Lower lobe of right lung (tissue), 2 donors: ENCODE measurements around the gene URGCP. TPM values are rescaled to one million over a fixed set of nuclear protein-coding genes. Genes with fewer than 3 reads are reported as not detected.

Experiments
- ATAC-seq, 2 donors: fragments of 200-7000 bp; cut with Tn5 transposase; one replicate each; pipeline ENCODE4 v1.9.1; 2020 to 2022; ENCODE audit warnings: mild to moderate bottlenecking in 2 of 2, moderate library complexity in 2 of 2
- DNase-seq: peaks from one replicate; pipeline ENCODE4 v3.0.0-alpha.2; 2020
- H3K27ac ChIP-seq: fragments of 200-600 bp; one replicate; pipeline ENCODE4 v1.8.0; 2022
- H3K27me3 ChIP-seq: fragments of 200-600 bp; one replicate; pipeline ENCODE4 v1.8.0; 2022; ENCODE audit warnings: low read depth
- H3K36me3 ChIP-seq: fragments of 200-600 bp; one replicate; pipeline ENCODE4 v1.8.0; 2022; ENCODE audit warnings: mild to moderate bottlenecking
- H3K4me1 ChIP-seq: fragments of 200-600 bp; one replicate; pipeline ENCODE4 v1.8.0; 2022
- H3K4me3 ChIP-seq: fragments of 200-600 bp; one replicate; pipeline ENCODE4 v1.8.0; 2022; ENCODE audit warnings: mild to moderate bottlenecking
- H3K9me3 ChIP-seq: fragments of 200-600 bp; one replicate; pipeline ENCODE4 v1.8.0; 2022
- intact Hi-C: fragments of 100-400 bp; cut with DNase I; formaldehyde crosslinking; loops from one replicate; pipeline ENCODE4 v1.11.0; 2022
- total RNA-seq: library from RNA; stranded (reverse); fragmentation: NEBNext Ultra II Directional; extraction: Animal tissue kit (Norgen Biotek cat#: 25700); gene quantifications from one replicate; pipeline ENCODE4 v1.2.1, GENCODE V29; 2021
- TF ChIP-seq, protein P1 (sequence below): fragments of 200-600 bp; IDR thresholded peaks from one replicate; pipeline ENCODE4 v1.8.0; 2022; ENCODE audit warnings: antibody characterized with exemption, mild to moderate bottlenecking
- donor health status: DM: no; HTN: yes; CAD: no; lungs with severe emphysema.

URGCP gene
- total RNA-seq, 1 donor from 2014 or later, result 26.1 TPM

DNA sequence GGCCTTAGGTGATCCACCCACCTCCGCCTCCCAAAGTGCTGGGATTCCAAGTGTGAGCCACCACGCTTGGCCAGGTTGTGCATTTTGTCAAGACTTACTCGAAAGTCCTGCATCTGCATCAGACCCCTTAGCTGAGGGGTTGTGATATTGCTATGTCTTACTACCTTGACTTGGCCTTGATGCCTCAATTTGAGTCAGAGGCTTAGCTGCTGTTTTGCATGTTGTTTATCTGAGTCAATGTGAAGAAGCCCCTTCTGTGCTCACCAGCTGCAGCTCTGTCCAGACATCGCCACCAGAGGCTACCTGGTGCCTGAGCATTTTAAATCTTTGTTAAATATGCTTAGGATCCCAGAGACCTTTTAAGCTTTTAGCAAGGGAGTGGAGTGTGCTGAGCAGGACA lies 37.9 kb upstream of the URGCP start:
- intact Hi-C loops, result no loop called here
- DNase-seq (no peak), ATAC-seq (no peak)
- TF ChIP-seq, protein P1, sequence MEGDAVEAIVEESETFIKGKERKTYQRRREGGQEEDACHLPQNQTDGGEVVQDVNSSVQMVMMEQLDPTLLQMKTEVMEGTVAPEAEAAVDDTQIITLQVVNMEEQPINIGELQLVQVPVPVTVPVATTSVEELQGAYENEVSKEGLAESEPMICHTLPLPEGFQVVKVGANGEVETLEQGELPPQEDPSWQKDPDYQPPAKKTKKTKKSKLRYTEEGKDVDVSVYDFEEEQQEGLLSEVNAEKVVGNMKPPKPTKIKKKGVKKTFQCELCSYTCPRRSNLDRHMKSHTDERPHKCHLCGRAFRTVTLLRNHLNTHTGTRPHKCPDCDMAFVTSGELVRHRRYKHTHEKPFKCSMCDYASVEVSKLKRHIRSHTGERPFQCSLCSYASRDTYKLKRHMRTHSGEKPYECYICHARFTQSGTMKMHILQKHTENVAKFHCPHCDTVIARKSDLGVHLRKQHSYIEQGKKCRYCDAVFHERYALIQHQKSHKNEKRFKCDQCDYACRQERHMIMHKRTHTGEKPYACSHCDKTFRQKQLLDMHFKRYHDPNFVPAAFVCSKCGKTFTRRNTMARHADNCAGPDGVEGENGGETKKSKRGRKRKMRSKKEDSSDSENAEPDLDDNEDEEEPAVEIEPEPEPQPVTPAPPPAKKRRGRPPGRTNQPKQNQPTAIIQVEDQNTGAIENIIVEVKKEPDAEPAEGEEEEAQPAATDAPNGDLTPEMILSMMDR, result no peak
- Histone ChIP-seq H3K27me3 (no peaks in the 10 kb centered on the region), H3K9me3 (no peaks in the 10 kb centered on the region), H3K4me3 (no peak overlapping the region), H3K4me1 (no peaks in the 10 kb centered on the region), H3K27ac (no peak overlapping the region), H3K36me3 (peaks cover 20% of the 10 kb centered on the region)

DNA sequence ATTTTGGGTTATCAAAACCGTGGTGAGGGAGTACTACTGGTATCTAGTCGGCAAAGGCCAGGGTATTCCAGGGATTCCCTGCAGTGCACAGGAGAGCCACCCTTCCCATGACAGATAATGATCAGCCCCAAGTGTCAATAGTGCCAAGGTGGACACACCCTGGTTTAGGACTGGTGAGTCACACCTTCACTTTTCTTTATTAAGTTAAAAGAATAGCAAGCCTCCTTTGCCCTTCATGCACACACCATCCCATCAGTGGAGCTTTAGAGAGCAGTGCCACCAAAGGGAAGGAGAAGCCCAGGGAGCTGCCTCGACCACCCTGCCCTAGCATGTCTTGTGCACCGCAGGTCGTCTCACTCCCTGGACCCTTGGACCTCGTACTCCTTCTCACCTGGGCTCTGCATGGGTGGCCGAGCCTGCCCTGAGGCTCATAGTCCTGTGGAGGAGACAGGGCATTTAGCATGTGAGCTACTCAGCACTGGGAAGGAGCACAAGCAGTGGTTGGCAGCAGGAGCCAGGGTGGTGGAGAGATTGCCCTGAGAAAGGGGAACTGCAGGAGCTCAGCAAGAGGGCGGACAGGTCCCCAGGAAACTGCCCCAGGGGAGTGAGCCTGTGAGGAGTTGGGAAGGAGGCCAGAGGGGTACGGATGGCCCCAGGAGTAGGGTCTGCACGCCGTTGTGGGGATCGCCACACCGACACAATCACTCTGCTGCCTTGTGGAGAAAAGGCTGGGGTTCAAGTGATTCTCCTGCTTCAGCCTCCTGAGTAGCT lies 37.2 kb upstream of the URGCP start:
- H3K27ac ChIP-seq, result no peak overlapping the region
- TF ChIP-seq, protein P1, result no peak
- H3K36me3 ChIP-seq, result peaks cover 13% of the 10 kb centered on the region
- no peak overlapping the region for H3K4me3 ChIP-seq
- no peak for DNase-seq
- intact Hi-C loops, result no loop called here
- no peaks in the 10 kb centered on the region for H3K4me1 ChIP-seq
- H3K27me3 ChIP-seq, result no peaks in the 10 kb centered on the region
- no peaks in the 10 kb centered on the region for H3K9me3 ChIP-seq
- peak in 1 of 2 donors; percentile 20 for ATAC-seq

DNA sequence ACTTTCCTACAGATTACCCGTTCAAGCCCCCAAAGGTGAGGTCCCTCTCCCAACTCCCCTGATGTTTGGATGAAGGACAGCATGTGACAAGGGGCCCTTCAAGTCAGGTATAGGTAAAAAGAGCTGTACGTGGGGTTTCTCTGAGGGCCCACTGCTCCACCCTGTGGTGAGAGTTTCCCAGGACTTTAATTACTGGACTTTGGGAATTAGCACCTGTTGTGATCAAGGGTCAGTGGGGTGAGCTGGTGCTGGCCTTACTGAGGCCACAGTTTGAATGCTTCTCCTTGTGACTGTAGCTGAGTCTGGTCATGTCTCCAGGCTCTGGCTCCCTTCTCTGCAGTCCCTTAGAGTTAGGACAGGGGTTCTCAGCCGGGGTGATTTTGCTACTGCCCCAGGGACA lies 36.6 kb upstream of the URGCP start:
- no peak overlapping the region for H3K4me3 ChIP-seq
- intact Hi-C loops, result no loop called here

DNA sequence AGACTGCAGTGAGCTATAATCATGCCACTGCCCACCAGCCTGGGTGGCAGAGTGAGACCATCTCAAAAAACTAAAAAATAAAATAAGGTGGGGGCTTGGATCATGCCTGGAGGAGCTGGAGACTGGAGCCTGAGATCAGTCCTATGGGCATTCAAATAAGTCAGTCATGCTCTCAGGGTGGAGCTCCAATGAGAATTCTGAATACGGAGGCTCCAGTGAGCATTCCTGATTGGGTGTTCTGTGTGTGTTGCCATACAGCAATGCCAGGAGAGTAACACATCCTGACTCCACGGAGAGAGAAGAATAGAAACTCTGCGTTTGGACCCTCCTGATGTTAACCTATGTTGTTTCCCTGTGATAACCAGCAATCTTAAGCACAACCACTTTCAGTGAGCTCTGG lies 35.9 kb upstream of the URGCP start:
- TF ChIP-seq, protein P1, result no peak
- intact Hi-C loops, result no loop called here
- no peaks in the 10 kb centered on the region for H3K27me3 ChIP-seq
- H3K27ac ChIP-seq, result no peak overlapping the region
- no peak overlapping the region for H3K4me3 ChIP-seq
- peaks cover 7% of the 10 kb centered on the region for H3K4me1 ChIP-seq
- no peaks in the 10 kb centered on the region for H3K9me3 ChIP-seq
- no peak for DNase-seq
- H3K36me3 ChIP-seq, result peaks cover 8% of the 10 kb centered on the region
- ATAC-seq, result no peak

More for the DNA sequence above, 36.6 kb upstream of the URGCP start:
- TF ChIP-seq, protein P1, result no peak
- no peak overlapping the region for H3K27ac ChIP-seq
- ATAC-seq (no peak), DNase-seq (no peak)
- H3K27me3 ChIP-seq, result no peaks in the 10 kb centered on the region
- no peaks in the 10 kb centered on the region for H3K9me3 ChIP-seq
- peaks cover 8% of the 10 kb centered on the region for H3K36me3 ChIP-seq
- H3K4me1 ChIP-seq, result no peaks in the 10 kb centered on the region

DNA sequence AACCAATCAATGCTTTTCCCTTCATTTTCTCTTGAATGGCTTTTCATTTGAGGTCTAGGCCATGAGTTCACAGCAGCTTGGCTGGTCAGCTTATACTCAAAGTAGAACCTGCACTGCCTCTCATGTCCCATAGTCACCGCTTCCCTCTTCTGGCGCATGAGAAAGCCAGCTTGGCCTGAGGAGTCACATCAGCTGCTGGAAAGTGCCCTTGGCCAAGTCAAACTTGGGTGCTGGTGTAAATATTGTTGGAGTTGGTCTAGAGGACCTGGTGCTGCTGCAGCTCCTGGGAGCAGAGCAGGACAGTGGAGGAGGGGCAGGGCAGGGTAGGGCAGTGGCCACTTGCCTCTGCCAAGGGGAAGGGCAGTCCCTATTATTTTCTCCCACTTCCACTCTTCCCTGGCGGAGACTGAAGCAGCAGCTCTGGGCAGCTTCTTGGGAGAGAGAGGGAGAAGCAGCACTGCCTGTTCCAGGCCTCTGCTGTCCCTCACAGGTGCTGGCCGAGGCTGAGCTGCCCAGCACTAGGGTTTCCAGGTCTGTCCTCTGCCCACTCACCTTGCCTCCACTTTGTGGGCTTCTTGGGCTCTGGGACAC lies 32.6 kb upstream of the URGCP start:
- peaks cover 7% of the 10 kb centered on the region for H3K36me3 ChIP-seq
- TF ChIP-seq, protein P1, result no peak
- H3K9me3 ChIP-seq, result no peaks in the 10 kb centered on the region
- ATAC-seq (no peak), DNase-seq (no peak)
- no peak overlapping the region for H3K4me3 ChIP-seq
- peaks cover 10% of the 10 kb centered on the region for H3K4me1 ChIP-seq
- H3K27me3 ChIP-seq, result no peaks in the 10 kb centered on the region
- no peak overlapping the region for H3K27ac ChIP-seq
- intact Hi-C loops, result no loop called here
